ENCODE results near the gene ICAM4. TPM values are rescaled to one million over a fixed set of nuclear protein-coding genes. Genes with fewer than 3 reads are reported as not detected.
A peak's percentile ranks its signal among the peaks of the same experiment; 100 is the strongest.
"Not testable (repeated sequence)": the region's sequence is repeated elsewhere in the genome, so short reads cannot be mapped to it uniquely, and the experiment has no call there.

Gene ICAM4, protein sequence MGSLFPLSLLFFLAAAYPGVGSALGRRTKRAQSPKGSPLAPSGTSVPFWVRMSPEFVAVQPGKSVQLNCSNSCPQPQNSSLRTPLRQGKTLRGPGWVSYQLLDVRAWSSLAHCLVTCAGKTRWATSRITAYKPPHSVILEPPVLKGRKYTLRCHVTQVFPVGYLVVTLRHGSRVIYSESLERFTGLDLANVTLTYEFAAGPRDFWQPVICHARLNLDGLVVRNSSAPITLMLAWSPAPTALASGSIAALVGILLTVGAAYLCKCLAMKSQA
- total RNA-seq, result 2.6 TPM

DNA sequence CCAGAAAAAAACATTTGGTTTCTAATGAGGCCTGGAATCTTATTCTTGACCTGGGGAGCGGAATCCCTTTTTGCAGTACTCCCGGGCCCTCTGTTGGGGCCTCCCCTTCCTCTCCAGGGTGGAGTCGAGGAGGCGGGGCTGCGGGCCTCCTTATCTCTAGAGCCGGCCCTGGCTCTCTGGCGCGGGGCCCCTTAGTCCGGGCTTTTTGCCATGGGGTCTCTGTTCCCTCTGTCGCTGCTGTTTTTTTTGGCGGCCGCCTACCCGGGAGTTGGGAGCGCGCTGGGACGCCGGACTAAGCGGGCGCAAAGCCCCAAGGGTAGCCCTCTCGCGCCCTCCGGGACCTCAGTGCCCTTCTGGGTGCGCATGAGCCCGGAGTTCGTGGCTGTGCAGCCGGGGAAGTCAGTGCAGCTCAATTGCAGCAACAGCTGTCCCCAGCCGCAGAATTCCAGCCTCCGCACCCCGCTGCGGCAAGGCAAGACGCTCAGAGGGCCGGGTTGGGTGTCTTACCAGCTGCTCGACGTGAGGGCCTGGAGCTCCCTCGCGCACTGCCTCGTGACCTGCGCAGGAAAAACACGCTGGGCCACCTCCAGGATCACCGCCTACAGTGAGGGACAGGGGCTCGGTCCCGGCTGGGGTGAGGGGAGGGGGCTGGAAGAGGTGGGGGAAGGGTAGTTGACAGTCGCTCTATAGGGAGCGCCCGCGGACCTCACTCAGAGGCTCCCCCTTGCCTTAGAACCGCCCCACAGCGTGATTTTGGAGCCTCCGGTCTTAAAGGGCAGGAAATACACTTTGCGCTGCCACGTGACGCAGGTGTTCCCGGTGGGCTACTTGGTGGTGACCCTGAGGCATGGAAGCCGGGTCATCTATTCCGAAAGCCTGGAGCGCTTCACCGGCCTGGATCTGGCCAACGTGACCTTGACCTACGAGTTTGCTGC, at the start of gene ICAM4:
Gene ICAM4, plus strand, starts transcription at position 153 of the 935 bp plus-strand sequence. Its CDS starts 58 bp downstream, at position 211.
- Histone ChIP-seq H3K36me3 (ENCODE audit: control insufficient read depth in 3 of 3, insufficient read depth in 3 of 3, low read length in 3 of 3) (peaks cover 8 to 27% (median 25%) of the 10 kb centered on the region in 3 donors), H3K4me3 (ENCODE audit: low read length in 3 of 3) (peak within 1 kb of the TSS in 1 of 3 donors; percentile 41), H3K4me1 (ENCODE audit: control insufficient read depth in 3 of 3, insufficient read depth in 3 of 3, low read length in 3 of 3) (peaks cover 33 to 41% (median 41%) of the 10 kb centered on the region in 3 donors), H3K27me3 (ENCODE audit: control insufficient read depth in 3 of 3, insufficient read depth in 3 of 3, low read length in 3 of 3) (peaks cover 49 to 59% (median 50%) of the 10 kb centered on the region in 3 donors), H3K9me3 (ENCODE audit: control insufficient read depth in 3 of 3, low read length in 3 of 3) (no peaks in the 10 kb centered on the region), H3K27ac (ENCODE audit: low read depth, low read length) (no peak within 1 kb of the TSS), H3K9ac (ENCODE audit: low read depth in 1 of 3, low read length in 3 of 3) (no peak within 1 kb of the TSS)

DNA sequence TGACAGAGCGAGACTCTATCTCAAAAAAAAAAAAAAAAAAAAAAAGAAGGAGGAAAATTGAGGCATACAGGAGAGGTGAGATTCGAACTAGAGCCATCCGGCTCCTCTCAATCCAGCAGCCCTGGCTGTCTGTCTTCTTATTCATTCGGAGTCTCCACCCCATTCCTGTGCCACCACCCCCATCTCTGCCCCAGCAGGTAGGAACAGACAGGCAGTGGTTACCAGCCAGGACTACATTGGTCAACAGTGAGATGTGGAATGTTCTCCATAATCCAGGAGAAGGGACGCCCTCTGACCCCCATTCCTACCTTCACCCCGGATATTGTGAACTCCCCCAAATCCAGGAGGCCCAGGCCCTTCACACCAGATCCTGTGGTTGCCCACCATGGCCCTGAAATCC, 49.1 kb upstream of the ICAM4 start:
- H3K27ac ChIP-seq (ENCODE audit: low read depth, low read length), result peak overlapping the region; percentile 66
- peaks cover 0 to 9% (median 6%) of the 10 kb centered on the region in 3 donors for H3K4me1 ChIP-seq (ENCODE audit: control insufficient read depth in 3 of 3, insufficient read depth in 3 of 3, low read length in 3 of 3)
- no peak overlapping the region for H3K4me3 ChIP-seq (ENCODE audit: low read length in 3 of 3)
- no peaks in the 10 kb centered on the region for H3K9me3 ChIP-seq (ENCODE audit: control insufficient read depth in 3 of 3, low read length in 3 of 3)
- peak overlapping the region in 1 of 3 donors; percentile 14 for H3K9ac ChIP-seq (ENCODE audit: low read depth in 1 of 3, low read length in 3 of 3)
- no peaks in the 10 kb centered on the region for H3K27me3 ChIP-seq (ENCODE audit: control insufficient read depth in 3 of 3, insufficient read depth in 3 of 3, low read length in 3 of 3)
- no peaks in the 10 kb centered on the region for H3K36me3 ChIP-seq (ENCODE audit: control insufficient read depth in 3 of 3, insufficient read depth in 3 of 3, low read length in 3 of 3)

DNA sequence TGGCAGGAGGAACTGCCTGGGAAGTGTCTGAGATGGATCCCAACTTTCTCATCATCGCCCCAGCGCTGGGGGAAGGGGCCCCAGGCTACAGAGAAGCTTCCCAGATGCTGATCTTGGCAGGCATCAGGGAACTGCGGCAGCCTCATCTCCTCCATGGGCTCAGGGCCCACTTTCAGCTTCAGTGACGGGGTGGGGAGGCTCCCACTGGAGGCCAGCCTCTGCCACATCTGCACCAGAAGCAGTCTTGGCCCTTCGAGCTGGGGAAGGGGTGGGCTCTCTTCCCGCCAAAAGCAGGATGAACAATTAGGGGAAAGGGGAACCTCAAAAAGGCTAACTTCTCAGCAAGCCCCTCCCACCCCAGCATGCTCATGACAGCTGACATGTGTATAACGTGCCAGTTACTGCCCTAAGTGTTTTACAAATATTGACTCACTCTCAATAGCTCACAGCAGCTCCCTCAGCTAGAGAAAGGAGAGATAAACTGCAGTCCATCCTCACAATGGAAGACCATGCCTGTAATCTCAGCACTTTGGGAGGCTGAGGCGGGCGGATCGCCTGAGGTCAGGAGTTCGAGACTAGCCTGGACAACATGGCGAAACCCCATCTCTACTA, 48.5 kb upstream of the ICAM4 start:
- Histone ChIP-seq H3K36me3 (ENCODE audit: control insufficient read depth in 3 of 3, insufficient read depth in 3 of 3, low read length in 3 of 3) (no peaks in the 10 kb centered on the region), H3K27ac (ENCODE audit: low read depth, low read length) (peak overlapping the region; percentile 66), H3K4me3 (ENCODE audit: low read length in 3 of 3) (no peak overlapping the region), H3K9ac (ENCODE audit: low read depth in 1 of 3, low read length in 3 of 3) (no peak overlapping the region), H3K9me3 (ENCODE audit: control insufficient read depth in 3 of 3, low read length in 3 of 3) (no peaks in the 10 kb centered on the region), H3K4me1 (ENCODE audit: control insufficient read depth in 3 of 3, insufficient read depth in 3 of 3, low read length in 3 of 3) (peaks cover 0 to 9% (median 6%) of the 10 kb centered on the region in 3 donors), H3K27me3 (ENCODE audit: control insufficient read depth in 3 of 3, insufficient read depth in 3 of 3, low read length in 3 of 3) (no peaks in the 10 kb centered on the region)

DNA sequence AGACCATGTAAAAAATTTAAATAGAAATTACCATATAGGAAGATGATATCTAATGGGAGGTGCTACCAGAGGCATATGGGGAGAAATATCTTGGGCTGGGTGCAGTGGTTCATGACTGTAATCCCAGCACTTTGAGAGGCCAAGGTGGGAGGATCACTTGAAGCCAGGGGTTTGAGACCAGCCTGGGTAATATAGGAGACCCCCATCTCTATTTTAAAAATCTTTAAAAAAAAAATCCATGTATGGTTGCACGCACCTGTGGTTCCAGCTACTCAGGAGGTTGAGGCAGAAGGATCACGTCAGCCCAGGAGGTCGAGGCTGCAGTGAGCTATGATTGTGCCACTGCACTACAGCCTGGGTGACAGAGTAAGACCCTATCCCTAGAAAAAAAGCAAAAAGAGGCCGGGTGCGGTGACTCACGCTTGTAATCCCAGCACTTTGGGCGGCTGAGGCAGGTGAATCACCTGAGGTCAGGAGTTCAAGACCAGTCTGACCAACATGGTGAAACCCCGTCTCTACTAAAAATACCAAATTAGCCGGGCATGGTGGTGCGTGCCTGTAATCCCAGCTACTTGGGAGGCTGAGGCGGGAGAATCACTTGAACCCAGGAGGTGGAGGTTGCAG, 44.8 kb upstream of the ICAM4 start:
- H3K4me3 ChIP-seq (ENCODE audit: low read length in 3 of 3); H3K4me1 ChIP-seq (ENCODE audit: control insufficient read depth in 3 of 3, insufficient read depth in 3 of 3, low read length in 3 of 3); H3K27me3 ChIP-seq (ENCODE audit: control insufficient read depth in 3 of 3, insufficient read depth in 3 of 3, low read length in 3 of 3); H3K27ac ChIP-seq (ENCODE audit: low read depth, low read length); H3K9ac ChIP-seq (ENCODE audit: low read depth in 1 of 3, low read length in 3 of 3); H3K9me3 ChIP-seq (ENCODE audit: control insufficient read depth in 3 of 3, low read length in 3 of 3); H3K36me3 ChIP-seq (ENCODE audit: control insufficient read depth in 3 of 3, insufficient read depth in 3 of 3, low read length in 3 of 3): not testable (repeated sequence)

DNA sequence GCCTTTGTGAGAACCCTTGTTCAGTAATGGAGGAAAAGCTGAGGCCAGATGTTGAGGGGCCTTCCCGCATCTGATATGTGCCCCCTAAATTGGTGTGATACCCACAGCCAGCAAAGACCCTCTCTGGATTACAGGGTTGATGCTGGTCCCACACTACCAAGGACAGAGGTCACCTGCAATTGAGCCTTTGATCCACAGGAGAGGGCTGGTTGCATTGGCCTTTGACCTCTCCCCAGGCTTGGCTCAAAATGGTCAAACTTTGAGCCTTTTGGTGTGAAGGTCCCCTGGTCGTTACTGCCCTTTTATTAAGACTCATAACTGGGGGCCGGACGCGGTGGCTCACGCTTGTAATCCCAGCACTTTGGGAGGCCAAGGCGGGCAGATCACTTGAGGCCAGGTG, 43.1 kb upstream of the ICAM4 start:
- Histone ChIP-seq H3K36me3 (ENCODE audit: control insufficient read depth in 3 of 3, insufficient read depth in 3 of 3, low read length in 3 of 3) (no peaks in the 10 kb centered on the region), H3K4me3 (ENCODE audit: low read length in 3 of 3) (no peak overlapping the region), H3K9ac (ENCODE audit: low read depth in 1 of 3, low read length in 3 of 3) (no peak overlapping the region), H3K9me3 (ENCODE audit: control insufficient read depth in 3 of 3, low read length in 3 of 3) (no peaks in the 10 kb centered on the region), H3K27me3 (ENCODE audit: control insufficient read depth in 3 of 3, insufficient read depth in 3 of 3, low read length in 3 of 3) (no peaks in the 10 kb centered on the region), H3K27ac (ENCODE audit: low read depth, low read length) (no peak overlapping the region), H3K4me1 (ENCODE audit: control insufficient read depth in 3 of 3, insufficient read depth in 3 of 3, low read length in 3 of 3) (peaks cover 0 to 1% (median 0%) of the 10 kb centered on the region in 3 donors)

DNA sequence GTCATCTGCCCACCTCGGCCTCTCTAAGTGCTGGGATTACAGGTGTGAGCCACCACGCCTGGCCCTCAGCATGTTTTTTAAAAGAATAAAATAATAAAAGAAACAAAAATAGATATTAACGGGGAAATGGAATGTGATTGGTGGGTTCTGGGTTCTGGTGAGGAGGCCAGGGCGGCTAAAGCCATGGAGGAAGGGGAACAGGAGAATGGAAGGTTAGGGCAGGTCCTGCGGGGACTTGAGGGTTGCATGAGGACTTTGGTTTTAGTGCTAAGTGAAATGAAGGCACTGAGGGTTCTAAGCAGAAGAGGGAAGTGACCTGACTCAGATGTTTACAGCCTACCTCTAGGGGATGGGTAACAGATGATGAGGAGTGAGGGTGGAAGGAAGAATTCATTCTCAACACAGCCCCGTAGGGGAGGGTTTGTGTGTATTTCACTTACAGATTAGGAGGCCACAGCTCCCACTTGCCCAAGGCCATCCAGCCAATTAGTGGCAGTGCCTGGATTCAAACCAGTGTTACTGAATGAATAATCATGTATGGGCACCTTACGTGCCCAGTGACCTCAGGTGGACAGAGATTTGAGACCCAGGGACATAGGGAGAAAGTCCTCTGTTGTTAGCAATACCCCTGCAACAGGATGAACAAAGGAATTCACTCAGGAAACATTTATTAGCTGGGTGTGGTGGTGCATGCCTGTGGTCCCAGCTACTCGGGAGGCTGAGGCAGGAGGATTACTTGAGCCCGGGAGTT, 41.4 kb upstream of the ICAM4 start:
- Histone ChIP-seq H3K9me3 (ENCODE audit: control insufficient read depth in 3 of 3, low read length in 3 of 3) (no peaks in the 10 kb centered on the region), H3K36me3 (ENCODE audit: control insufficient read depth in 3 of 3, insufficient read depth in 3 of 3, low read length in 3 of 3) (no peaks in the 10 kb centered on the region), H3K9ac (ENCODE audit: low read depth in 1 of 3, low read length in 3 of 3) (peak overlapping the region in 1 of 3 donors; percentile 16), H3K27ac (ENCODE audit: low read depth, low read length) (no peak overlapping the region), H3K4me1 (ENCODE audit: control insufficient read depth in 3 of 3, insufficient read depth in 3 of 3, low read length in 3 of 3) (peaks cover 0 to 2% (median 0%) of the 10 kb centered on the region in 3 donors), H3K4me3 (ENCODE audit: low read length in 3 of 3) (no peak overlapping the region), H3K27me3 (ENCODE audit: control insufficient read depth in 3 of 3, insufficient read depth in 3 of 3, low read length in 3 of 3) (no peaks in the 10 kb centered on the region)

DNA sequence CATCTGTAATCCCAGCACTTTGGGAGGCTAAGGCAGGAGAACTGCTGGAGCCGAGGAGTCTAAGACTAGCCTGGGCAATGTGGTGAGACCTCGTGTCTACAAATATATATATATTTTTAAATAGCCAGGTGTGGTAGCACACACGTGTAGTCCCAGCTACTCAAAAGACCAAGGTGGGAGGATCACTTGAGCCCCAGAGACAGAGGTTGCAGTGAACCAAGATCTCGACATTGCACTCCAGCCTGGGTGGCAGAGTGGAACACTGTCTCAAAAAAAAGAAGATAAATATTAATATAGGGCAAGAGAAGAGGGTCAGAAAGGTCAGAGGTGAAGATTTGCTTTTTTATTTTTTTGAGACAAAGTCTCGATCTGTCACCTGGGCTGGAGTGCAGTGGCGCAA, 40.2 kb upstream of the ICAM4 start:
- Histone ChIP-seq H3K36me3 (ENCODE audit: control insufficient read depth in 3 of 3, insufficient read depth in 3 of 3, low read length in 3 of 3) (no peaks in the 10 kb centered on the region), H3K27ac (ENCODE audit: low read depth, low read length) (no peak overlapping the region), H3K4me3 (ENCODE audit: low read length in 3 of 3) (no peak overlapping the region), H3K27me3 (ENCODE audit: control insufficient read depth in 3 of 3, insufficient read depth in 3 of 3, low read length in 3 of 3) (no peaks in the 10 kb centered on the region), H3K9ac (ENCODE audit: low read depth in 1 of 3, low read length in 3 of 3) (no peak overlapping the region), H3K4me1 (ENCODE audit: control insufficient read depth in 3 of 3, insufficient read depth in 3 of 3, low read length in 3 of 3) (peaks cover 0 to 4% (median 0%) of the 10 kb centered on the region in 3 donors), H3K9me3 (ENCODE audit: control insufficient read depth in 3 of 3, low read length in 3 of 3) (no peaks in the 10 kb centered on the region)

DNA sequence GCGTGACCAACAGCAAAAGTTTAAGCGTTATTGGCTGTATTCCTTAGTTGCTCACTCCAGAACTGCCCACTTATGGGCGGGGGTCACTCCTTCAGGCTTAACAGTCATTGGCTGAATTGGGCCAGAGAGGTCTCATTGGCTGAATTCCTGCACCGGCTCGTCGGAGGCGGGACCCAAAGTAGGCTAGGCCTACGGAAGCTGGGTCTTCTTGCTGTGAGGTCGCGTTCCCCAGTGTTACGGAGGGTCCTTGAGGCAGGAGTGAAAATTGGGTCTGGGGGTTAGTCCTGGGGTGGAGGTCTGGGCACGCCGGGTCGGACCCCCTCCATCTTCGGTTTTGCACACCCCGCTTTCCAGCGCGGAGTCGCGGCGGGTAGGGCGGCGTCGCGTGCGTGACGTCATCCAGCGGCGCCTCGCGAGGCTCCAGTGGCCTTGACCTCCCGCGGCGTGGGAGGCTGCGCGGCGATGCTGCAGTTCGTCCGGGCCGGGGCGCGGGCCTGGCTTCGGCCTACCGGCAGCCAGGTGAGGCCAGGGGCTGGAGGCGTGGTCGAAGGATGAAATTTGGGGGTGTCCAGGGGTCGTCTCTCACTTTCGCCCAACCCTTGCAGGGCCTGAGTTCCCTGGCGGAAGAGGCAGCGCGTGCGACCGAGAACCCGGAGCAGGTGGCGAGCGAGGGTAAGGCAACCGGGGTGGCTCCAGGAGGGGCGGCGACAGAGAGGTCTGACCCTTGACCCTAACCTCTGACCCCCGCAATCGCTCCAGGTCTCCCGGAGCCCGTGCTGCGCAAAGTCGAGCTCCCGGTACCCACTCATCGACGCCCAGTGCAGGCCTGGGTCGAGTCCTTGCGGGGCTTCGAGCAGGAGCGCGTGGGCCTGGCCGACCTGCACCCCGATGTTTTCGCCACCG, 34.7 kb upstream of the ICAM4 start, which contains the start of gene MRPL4:
Gene MRPL4, plus strand, starts transcription at position 423 of the 903 bp plus-strand sequence. Its CDS starts 40 bp downstream, at position 463.
- Histone ChIP-seq H3K9me3 (ENCODE audit: control insufficient read depth in 3 of 3, low read length in 3 of 3) (no peaks in the 10 kb centered on the region), H3K4me1 (ENCODE audit: control insufficient read depth in 3 of 3, insufficient read depth in 3 of 3, low read length in 3 of 3) (peaks cover 9 to 16% (median 12%) of the 10 kb centered on the region in 3 donors), H3K36me3 (ENCODE audit: control insufficient read depth in 3 of 3, insufficient read depth in 3 of 3, low read length in 3 of 3) (peaks cover 20 to 25% (median 21%) of the 10 kb centered on the region in 3 donors), H3K4me3 (ENCODE audit: low read length in 3 of 3) (peak within 1 kb of the TSS; percentile 94 to 99 (median 98)), H3K27ac (ENCODE audit: low read depth, low read length) (peak within 1 kb of the TSS; percentile 69), H3K27me3 (ENCODE audit: control insufficient read depth in 3 of 3, insufficient read depth in 3 of 3, low read length in 3 of 3) (no peaks in the 10 kb centered on the region), H3K9ac (ENCODE audit: low read depth in 1 of 3, low read length in 3 of 3) (peak within 1 kb of the TSS; percentile 95 to 97 (median 95))

All from skeletal muscle tissue (tissue), 4 donors.